HCT116 (cell line): ENCODE results near the gene MOV10L1.

Experiments
- CEBPB ChIP-seq: IDR thresholded peaks from 2 replicates; pipeline ENCODE4 v1.6.1; 2012; ENCODE audit warnings: low read depth
- CTCF ChIP-seq, 3 experiments: fragments of 200-600 bp in 1 of 3; sonication (generic) in 1 of 3; IDR thresholded peaks in 2 of 3; conservative IDR thresholded peaks in 1 of 3; 2 replicates each; pipeline ENCODE4 v1.5.1; 2012 to 2017; ENCODE audit warnings: low read depth in 2 of 3, low read length in 2 of 3, antibody characterized with exemption in 1 of 3, borderline replicate concordance in 1 of 3, control low read depth in 1 of 3, mild to moderate bottlenecking in 1 of 3, mixed read lengths in 1 of 3, mixed run types in 1 of 3, moderate library complexity in 1 of 3; ENCODE audit not compliant: insufficient read depth in 1 of 3
- EGR1 ChIP-seq: IDR thresholded peaks from 2 replicates; pipeline ENCODE4 v1.6.1; 2012; ENCODE audit warnings: low read depth
- ELF1 ChIP-seq: IDR thresholded peaks from 2 replicates; pipeline ENCODE4 v1.6.1; 2012; ENCODE audit warnings: low read depth, borderline replicate concordance
- EZH2 ChIP-seq: fragments of 200-600 bp; sonication (generic); IDR thresholded peaks from 2 replicates; pipeline ENCODE4 v1.6.1; 2017; ENCODE audit warnings: antibody characterized with exemption, mixed run types
- EZH2phosphoT487 ChIP-seq: fragments of 200-600 bp; IDR thresholded peaks from 2 replicates; pipeline ENCODE4 v1.6.1; 2018; ENCODE audit warnings: antibody characterized with exemption, borderline replicate concordance
- MAX ChIP-seq: IDR thresholded peaks from 2 replicates; pipeline ENCODE4 v1.6.1; 2012
- POLR2A ChIP-seq: IDR thresholded peaks from 2 replicates; pipeline ENCODE4 v1.7.0; 2011; ENCODE audit warnings: borderline replicate concordance; ENCODE audit not compliant: insufficient read depth, insufficient read length; ENCODE audit errors: extremely low read depth
- POLR2AphosphoS5 ChIP-seq: IDR thresholded peaks from 2 replicates; pipeline ENCODE4 v1.6.1; 2011; ENCODE audit warnings: mild to moderate bottlenecking, low read depth, low read length, moderate library complexity
- SIN3A ChIP-seq: IDR thresholded peaks from 2 replicates; pipeline ENCODE4 v1.6.1; 2012; ENCODE audit warnings: low read depth
- YY1 ChIP-seq: IDR thresholded peaks from 2 replicates; pipeline ENCODE4 v1.6.1; 2011; ENCODE audit warnings: low read length, low read depth, moderate library complexity, mild to moderate bottlenecking; ENCODE audit not compliant: insufficient replicate concordance; ENCODE audit errors: extremely low read depth
- ZNF274 ChIP-seq: fragments of 200-500 bp; sonication (Bioruptor generic); IDR thresholded peaks from 2 replicates; pipeline ENCODE4 v1.6.1; 2014; ENCODE audit warnings: mild to moderate bottlenecking, low read depth, low read length, inconsistent platforms

GRCh38 chr22:50190941-50191741 is 101.3 kb downstream of the MOV10L1 start:
- TF ChIP-seq CTCF (IDR thresholded peaks at IDR 0.05 in 2 of 3, conservative IDR thresholded peaks at IDR 0.05 in 1 of 3; ENCODE audit: borderline replicate concordance in 1 of 3, insufficient read depth in 1 of 3, low read depth in 2 of 3, low read length in 2 of 3) = no peak
- no peak for TF ChIP-seq POLR2AphosphoS5
- TF ChIP-seq EZH2 = no peak
- no peak for TF ChIP-seq POLR2A
- TF ChIP-seq YY1 = no peak
- no peak for TF ChIP-seq SIN3A
- no peak for TF ChIP-seq ZNF274
- TF ChIP-seq MAX = no peak
- no peak for TF ChIP-seq EGR1
- no peak for TF ChIP-seq CEBPB
- no peak for TF ChIP-seq EZH2phosphoT487
- TF ChIP-seq ELF1 = no peak; the same call in 1 of the 2 replicates
